ENCODE results near the gene TWIST2. TPM values are rescaled to one million over a fixed set of nuclear protein-coding genes. Genes with fewer than 3 reads are reported as not detected.

The TWIST2 gene
- polyA plus RNA-seq, 1 of the 3 experiments (the other 2 are of a cell fraction) = 19.5 TPM

GRCh38 chr2:238916875-238917590 is 69.1 kb downstream of the TWIST2 start (continued):
- TF ChIP-seq REST (IDR thresholded peaks at IDR 0.05; ENCODE audit: low read depth, low read length) = no peak
- no peak for TF ChIP-seq MAX (IDR thresholded peaks at IDR 0.05; ENCODE audit: low read depth)

GRCh38 chr2:238919307-238919706 is 71.4 kb downstream of the TWIST2 start:
- POLR2A ChIA-PET = no interaction called here
- no peak overlapping the region for H3K9ac ChIP-seq
- no peaks in the 10 kb centered on the region for H3K4me1 ChIP-seq (ENCODE audit: control insufficient read depth in 1 of 2, insufficient read depth in 2 of 2, low read depth in 1 of 2, low read length in 1 of 2)
- H3K4me3 ChIP-seq (ENCODE audit: low read depth in 2 of 2, low read length in 1 of 2) = no peak overlapping the region
- CTCF ChIA-PET = no interaction called here
- no peaks in the 10 kb centered on the region for H4K20me1 ChIP-seq (ENCODE audit: insufficient read depth)
- no peak overlapping the region for H2AFZ ChIP-seq (ENCODE audit: low read depth)
- no peaks in the 10 kb centered on the region for H3K36me3 ChIP-seq (replicated peaks in 1 of 2; ENCODE audit: control insufficient read depth in 1 of 2, insufficient read depth in 2 of 2, low read length in 1 of 2)
- H3K9me3 ChIP-seq = no peaks in the 10 kb centered on the region
- H3F3A ChIP-seq (replicated peaks; ENCODE audit: insufficient read depth) = no peaks in the 10 kb centered on the region
- H3K9me2 ChIP-seq = no peaks in the 10 kb centered on the region
- no peaks in the 10 kb centered on the region for H3K79me2 ChIP-seq (ENCODE audit: insufficient read depth)
- no peak for DNase-seq
- H3K27ac ChIP-seq (ENCODE audit: low read depth in 2 of 2, low read length in 1 of 2) = no peak overlapping the region
- no peak overlapping the region for H3K4me2 ChIP-seq
- no peak for TF ChIP-seq GABPA (IDR thresholded peaks at IDR 0.05; ENCODE audit: low read depth)
- WGBS (ENCODE audit: low lambda C conversion rate) = 77% methylated on average over 11 of the region's 11 CpGs
- H3K27me3 ChIP-seq (ENCODE audit: insufficient read depth) = no peaks in the 10 kb centered on the region

- no peaks in the 10 kb centered on the region for H3K79me2 ChIP-seq (ENCODE audit: insufficient read depth)
- H3K36me3 ChIP-seq (replicated peaks in 1 of 2; ENCODE audit: control insufficient read depth in 1 of 2, insufficient read depth in 2 of 2, low read length in 1 of 2) = no peaks in the 10 kb centered on the region
- no peak overlapping the region for H3K4me3 ChIP-seq (ENCODE audit: low read depth in 2 of 2, low read length in 1 of 2)
- CTCF ChIA-PET = no interaction called here
- H3K9me2 ChIP-seq = no peaks in the 10 kb centered on the region
- H4K20me1 ChIP-seq (ENCODE audit: insufficient read depth) = no peaks in the 10 kb centered on the region
- DNase-seq = no peak
- TF ChIP-seq NFIC (IDR thresholded peaks at IDR 0.05; ENCODE audit: borderline replicate concordance) = no peak
- WGBS (ENCODE audit: low lambda C conversion rate) = 80% methylated on average over 2 of the region's 3 CpGs
- H3K4me1 ChIP-seq (ENCODE audit: control insufficient read depth in 1 of 2, insufficient read depth in 2 of 2, low read depth in 1 of 2, low read length in 1 of 2) = no peaks in the 10 kb centered on the region
- no peak overlapping the region for H3K4me2 ChIP-seq
- no peaks in the 10 kb centered on the region for H3K9me3 ChIP-seq
- no peaks in the 10 kb centered on the region for H3F3A ChIP-seq (replicated peaks; ENCODE audit: insufficient read depth)
- H3K27me3 ChIP-seq (ENCODE audit: insufficient read depth) = no peaks in the 10 kb centered on the region
- no peak overlapping the region for H3K9ac ChIP-seq
- no peak overlapping the region for H3K27ac ChIP-seq (ENCODE audit: low read depth in 2 of 2, low read length in 1 of 2)
- H2AFZ ChIP-seq (ENCODE audit: low read depth) = no peak overlapping the region
- POLR2A ChIA-PET = no interaction called here
Measured at GRCh38 chr2:238920053-238920452, 72.2 kb downstream of the TWIST2 start.

- Histone ChIP-seq H3K27ac (ENCODE audit: low read depth in 2 of 2, low read length in 1 of 2) (no peak overlapping the region), H3F3A (replicated peaks; ENCODE audit: insufficient read depth) (no peaks in the 10 kb centered on the region), H3K36me3 (replicated peaks in 1 of 2; ENCODE audit: control insufficient read depth in 1 of 2, insufficient read depth in 2 of 2, low read length in 1 of 2) (no peaks in the 10 kb centered on the region), H3K79me2 (ENCODE audit: insufficient read depth) (no peaks in the 10 kb centered on the region), H3K4me1 (ENCODE audit: control insufficient read depth in 1 of 2, insufficient read depth in 2 of 2, low read depth in 1 of 2, low read length in 1 of 2) (no peaks in the 10 kb centered on the region), H3K9me3 (no peaks in the 10 kb centered on the region), H2AFZ (ENCODE audit: low read depth) (no peak overlapping the region), H4K20me1 (ENCODE audit: insufficient read depth) (no peaks in the 10 kb centered on the region), H3K9me2 (no peaks in the 10 kb centered on the region), H3K4me2 (no peak overlapping the region), H3K9ac (no peak overlapping the region), H3K27me3 (ENCODE audit: insufficient read depth) (no peaks in the 10 kb centered on the region), H3K4me3 (ENCODE audit: low read depth in 2 of 2, low read length in 1 of 2) (no peak overlapping the region)
- POLR2A ChIA-PET = no interaction called here
- no peak for DNase-seq
- 85% methylated on average over 3 of the region's 4 CpGs for WGBS (ENCODE audit: low lambda C conversion rate)
- CTCF ChIA-PET = no interaction called here
- TF ChIP-seq YY1 (IDR thresholded peaks at IDR 0.05; ENCODE audit: low read depth) = no peak
- no peak for TF ChIP-seq PBX3 (IDR thresholded peaks at IDR 0.05)
- no peak for TF ChIP-seq SMC3 (IDR thresholded peaks at IDR 0.05; ENCODE audit: low read depth, low read length)
- TF ChIP-seq ELF1 (IDR thresholded peaks at IDR 0.05) = no peak
- TF ChIP-seq CTCF (IDR thresholded peaks at IDR 0.05) = no peak
- TF ChIP-seq RCOR1 (IDR thresholded peaks at IDR 0.05; ENCODE audit: low read length) = no peak
- no peak for TF ChIP-seq RFX5 (IDR thresholded peaks at IDR 0.05; ENCODE audit: low read length)
- no peak for TF ChIP-seq FOXJ3 (CRISPR knock-in tag; IDR thresholded peaks at IDR 0.05)
Measured at GRCh38 chr2:238920601-238921001, 72.7 kb downstream of the TWIST2 start.
